Endothelial cell of umbilical vein (primary cell): ENCODE results near the gene MFSD6. TPM values are rescaled to one million over a fixed set of nuclear protein-coding genes. Genes with fewer than 3 reads are reported as not detected.

Experiments
- BruUV-seq: library from RNA; stranded (reverse); fragments of 400-500 nt; replicated peaks from 2 replicates; lab custom pipeline; 2021; lab: Mats Ljungman, UMichigan
- CTCF ChIA-PET: fragments of 300-600, 350-600 bp; sonication (Branson Sonifier 250); formaldehyde crosslinking; loops from one replicate; lab custom pipeline; 2021; ENCODE audit warnings: antibody characterized with exemption, inconsistent platforms; lab: Charles Lee
- POLR2A ChIA-PET: fragments of 300-600, 350-600 bp; sonication (Branson Sonifier 250); formaldehyde crosslinking; loops from one replicate; lab custom pipeline; 2021; ENCODE audit warnings: antibody characterized with exemption, inconsistent platforms; lab: Charles Lee
- DNase-seq: peaks from one replicate; pipeline ENCODE4 v3.0.0-alpha.2; 2011; ENCODE audit warnings: low read depth, low spot score
- FAIRE-seq: peaks from 2 replicates; lab custom pipeline; 2011; peaks lifted over from hg19 to GRCh38; lab: Jason Lieb, UNC
- H2AFZ ChIP-seq: 2 replicates; pipeline ENCODE4 v1.6.0; 2012; ENCODE audit warnings: low read depth, low read length, control low read depth, inconsistent platforms
- H3K27ac ChIP-seq: 2 replicates; pipeline ENCODE4 v1.5.1; 2011; ENCODE audit warnings: low read depth, mild to moderate bottlenecking, control low read depth, low read length, moderate library complexity; ENCODE audit not compliant: insufficient read depth
- H3K27me3 ChIP-seq, 2 experiments: 2 replicates each; pipeline versions ENCODE4 v1.6.0 to v1.6.1; 2011; ENCODE audit warnings: low read length in 2 of 2, mixed read lengths in 1 of 2; ENCODE audit not compliant: control insufficient read depth in 2 of 2, insufficient read depth in 2 of 2
- H3K36me3 ChIP-seq, 2 experiments: 2 replicates in 1 of 2; 3 replicates in 1 of 2; pipeline ENCODE4 v1.5.1; 2011; ENCODE audit warnings: low read length in 2 of 2, mild to moderate bottlenecking in 1 of 2, moderate library complexity in 1 of 2; ENCODE audit not compliant: control insufficient read depth in 2 of 2, insufficient read depth in 2 of 2; ENCODE audit errors: extremely low read depth in 1 of 2
- H3K4me1 ChIP-seq: 3 replicates; pipeline ENCODE4 v1.5.1; 2011; ENCODE audit warnings: mild to moderate bottlenecking, low read length; ENCODE audit not compliant: control insufficient read depth, insufficient read depth; ENCODE audit errors: extremely low read depth
- H3K4me2 ChIP-seq: 2 replicates; pipeline ENCODE4 v1.6.1; 2011; ENCODE audit warnings: low read length, control low read depth, mixed read lengths; ENCODE audit not compliant: insufficient read depth
- H3K4me3 ChIP-seq, 3 experiments: fragments of 200-600 bp in 1 of 3; sonication (generic), shearing (Covaris generic) in 1 of 3; replicated peaks in 1 of 3; 2 replicates each; pipeline ENCODE4 v1.5.1; 2011 to 2016; ENCODE audit warnings: control low read depth in 3 of 3, low read length in 3 of 3, mild to moderate bottlenecking in 2 of 3, inconsistent platforms in 1 of 3, low read depth in 1 of 3, moderate library complexity in 1 of 3; ENCODE audit not compliant: insufficient read depth in 1 of 3
- H3K79me2 ChIP-seq: 2 replicates; pipeline ENCODE4 v1.6.0; 2012; ENCODE audit warnings: low read length, inconsistent platforms; ENCODE audit not compliant: control insufficient read depth, insufficient read depth
- H3K9ac ChIP-seq: replicated peaks from 2 replicates; pipeline ENCODE3; 2011; ENCODE audit warnings: low read length, control low read depth; ENCODE audit not compliant: insufficient read depth; ENCODE audit errors: extremely low read depth
- H3K9me1 ChIP-seq: replicated peaks from 3 replicates; pipeline ENCODE4 v1.6.0; 2011; ENCODE audit warnings: mild to moderate bottlenecking, low read length; ENCODE audit not compliant: control insufficient read depth, insufficient read depth; ENCODE audit errors: extremely low read depth
- H3K9me3 ChIP-seq: replicated peaks from 2 replicates; pipeline ENCODE4 v1.5.1; 2012; ENCODE audit warnings: low read length, inconsistent platforms; ENCODE audit not compliant: control insufficient read depth, insufficient read depth
- H4K20me1 ChIP-seq: replicated peaks from 2 replicates; pipeline ENCODE3; 2011; ENCODE audit warnings: mild to moderate bottlenecking, low read length; ENCODE audit not compliant: control insufficient read depth, insufficient read depth; ENCODE audit errors: extremely low read depth
- CTCF ChIP-seq, 2 donors: IDR thresholded peaks; 1 replicate in 1 of 2; 2 replicates in 1 of 2; pipeline ENCODE4 v1.5.1; 2011; ENCODE audit warnings: low read length in 2 of 2, mild to moderate bottlenecking in 2 of 2, moderate library complexity in 2 of 2, control low read depth in 1 of 2, inconsistent platforms in 1 of 2, low read depth in 1 of 2; ENCODE audit not compliant: insufficient read depth in 1 of 2; ENCODE audit errors: extremely low read depth in 1 of 2
- EZH2 ChIP-seq: IDR thresholded peaks from 2 replicates; pipeline ENCODE4 v1.6.1; 2012; ENCODE audit warnings: borderline replicate concordance, low read depth, mild to moderate bottlenecking, moderate library complexity, low read length, inconsistent platforms; ENCODE audit not compliant: severe bottlenecking
- FOS ChIP-seq: IDR thresholded peaks from 2 replicates; pipeline ENCODE4 v1.6.1; 2011; ENCODE audit warnings: mild to moderate bottlenecking, low read length, moderate library complexity, borderline replicate concordance; ENCODE audit not compliant: insufficient read depth
- GATA2 ChIP-seq: IDR thresholded peaks from 2 replicates; pipeline ENCODE4 v1.7.0; 2011; ENCODE audit warnings: low read depth, mild to moderate bottlenecking, moderate library complexity, mixed read lengths, low read length; ENCODE audit not compliant: insufficient read length, insufficient read depth
- JUN ChIP-seq: IDR thresholded peaks from 2 replicates; pipeline ENCODE4 v1.6.1; 2011; ENCODE audit warnings: borderline replicate concordance, low read depth; ENCODE audit not compliant: insufficient read length, insufficient read depth
- MAX ChIP-seq: IDR thresholded peaks from 2 replicates; pipeline ENCODE4 v1.6.1; 2011; ENCODE audit not compliant: insufficient read depth, insufficient read length
- MYC ChIP-seq: IDR thresholded peaks from one replicate; pipeline ENCODE4 v1.6.1; 2011; ENCODE audit warnings: mild to moderate bottlenecking, low read depth, low read length
- POLR2A ChIP-seq: IDR thresholded peaks from 2 replicates; pipeline ENCODE4 v1.6.1; 2012; ENCODE audit warnings: low read depth, mild to moderate bottlenecking, control low read depth, low read length
- POLR2AphosphoS5 ChIP-seq: IDR thresholded peaks from 2 replicates; pipeline ENCODE4 v1.6.1; 2012; ENCODE audit warnings: low read depth, mild to moderate bottlenecking, control low read depth, low read length, moderate library complexity; ENCODE audit not compliant: insufficient read depth
- dilution Hi-C: fragments of 300-500 bp; cut with MboI; formaldehyde crosslinking; loops from one replicate; pipeline ENCODE4 v1.15.0; 2019; ENCODE audit warnings: low sequenced_read_pairs; ENCODE audit not compliant: extremely low pct_ligation_motif_present
- intact Hi-C: fragments of 100-400 bp; cut with micrococcal nuclease; formaldehyde crosslinking; loops from one replicate; pipeline ENCODE4 v1.10.0; 2022
- polyA plus RNA-seq, 4 experiments: library from polyadenylated mRNA; depleted of rRNA in 3 of 4; stranded (reverse) in 3 of 4; unstranded in 1 of 4; fragments of >200 nt; gene quantifications; 2 replicates each; pipeline versions ENCODE4 v1.2.1 to v1.2.3, GENCODE V29; 2011 to 2012; ENCODE audit warnings: missing spikeins in 1 of 4
- total RNA-seq: library from RNA; stranded (reverse); gene quantifications from 2 replicates; pipeline ENCODE4 v1.2.3, GENCODE V29; 2021

The MFSD6 gene
- total and polyA plus RNA-seq, 2 donors (not counting 3 experiments of a cell fraction or from before 2014, with no cell fraction given) = 4.3 to 4.5 TPM

- FAIRE-seq (no peak), DNase-seq (no peak)
- Histone ChIP-seq H3K27ac (no peak overlapping the region), H3K4me1 (no peaks in the 10 kb centered on the region), H3K9me1 (no peaks in the 10 kb centered on the region), H4K20me1 (no peaks in the 10 kb centered on the region), H2AFZ (no peak overlapping the region), H3K79me2 (no peaks in the 10 kb centered on the region), H3K9me3 (no peaks in the 10 kb centered on the region), H3K4me3 (no peak overlapping the region), H3K36me3 (no peaks in the 10 kb centered on the region), H3K4me2 (no peak overlapping the region), H3K27me3 (no peaks in the 10 kb centered on the region), H3K9ac (no peak overlapping the region)
- no TSS peak for BruUV-seq
- ChIA-PET CTCF (no interaction called here), POLR2A (no interaction called here)
- dilution Hi-C loops = no loop called here
- TF ChIP-seq GATA2 = no peak
- no peak for TF ChIP-seq FOS
- no peak for TF ChIP-seq POLR2AphosphoS5
- TF ChIP-seq JUN = no peak
- no peak for TF ChIP-seq POLR2A
- TF ChIP-seq MYC = no peak
- no peak for TF ChIP-seq MAX
- TF ChIP-seq EZH2 = no peak
- intact Hi-C loops = no loop called here
These were observed 91.1 kb downstream of the MFSD6 start for GRCh38 chr2:190499273-190499672.

- DNase-seq = no peak
- H3K4me1 ChIP-seq = no peaks in the 10 kb centered on the region
- H3K4me2 ChIP-seq = no peak overlapping the region
- H3K27me3 ChIP-seq = no peaks in the 10 kb centered on the region
- no peak for FAIRE-seq
- dilution Hi-C loops (no loop called here), intact Hi-C loops (no loop called here)
- no peak overlapping the region for H3K4me3 ChIP-seq
- H3K9ac ChIP-seq = no peak overlapping the region
- no peaks in the 10 kb centered on the region for H3K9me1 ChIP-seq
- POLR2A ChIA-PET = no interaction called here
- no peaks in the 10 kb centered on the region for H3K9me3 ChIP-seq
- H3K27ac ChIP-seq = no peak overlapping the region
- CTCF ChIA-PET = interaction anchor here (1.1 to 1.4 kb wide), 2 partner anchors 12 to 22 kb away, joined by 3 to 9 read pairs; no protein-coding TSS in a partner anchor
- no peaks in the 10 kb centered on the region for H4K20me1 ChIP-seq
- H3K79me2 ChIP-seq = no peaks in the 10 kb centered on the region
- TF ChIP-seq MYC (no peak), MAX (no peak), POLR2A (no peak), CTCF (IDR thresholded peaks at IDR 0.05; ENCODE audit: extremely low read depth in 1 of 2, insufficient read depth in 1 of 2, low read depth in 1 of 2, low read length in 2 of 2) (no peak), FOS (no peak), POLR2AphosphoS5 (no peak), GATA2 (no peak), JUN (no peak), EZH2 (no peak)
- H2AFZ ChIP-seq = no peak overlapping the region
- BruUV-seq = no TSS peak
- H3K36me3 ChIP-seq = no peaks in the 10 kb centered on the region
These were observed 91.9 kb downstream of the MFSD6 start for GRCh38 chr2:190500054-190500502.
